ENCODE results near the gene CACNA2D2. TPM values are rescaled to one million over a fixed set of nuclear protein-coding genes. Genes with fewer than 3 reads are reported as not detected.
A peak's percentile ranks its signal among the peaks of the same experiment; 100 is the strongest.

CACNA2D2 gene
- total RNA-seq, 2 experiments from 2014 or later = 0.45 to 0.55 TPM

GRCh38 chr3:50416736-50417636, 86.4 kb downstream of the CACNA2D2 start:
- Mint-ChIP-seq H3K9me3 (no peaks in the 10 kb centered on the region), H3K27ac (no peak overlapping the region), H3K27me3 (no peaks in the 10 kb centered on the region), H3K4me3 (no peak overlapping the region), H3K36me3 (ENCODE audit: low read depth) (no peaks in the 10 kb centered on the region), H3K4me1 (peaks cover 2% of the 10 kb centered on the region)
- CTCF ChIA-PET = no interaction called here
- DNase-seq = no peak
- POLR2A ChIA-PET = no interaction called here

GRCh38 chr3:50415816-50416215, 87.6 kb downstream of the CACNA2D2 start:
- H3K9me3 Mint-ChIP-seq = no peaks in the 10 kb centered on the region
- H3K4me1 Mint-ChIP-seq = peaks cover 2% of the 10 kb centered on the region
- no peaks in the 10 kb centered on the region for H3K27me3 Mint-ChIP-seq
- H3K4me3 Mint-ChIP-seq = no peak overlapping the region
- POLR2A ChIA-PET = no interaction called here
- DNase-seq = no peak
- no peak overlapping the region for H3K27ac Mint-ChIP-seq
- CTCF ChIA-PET = no interaction called here
- H3K36me3 Mint-ChIP-seq (ENCODE audit: low read depth) = no peaks in the 10 kb centered on the region

GRCh38 chr3:50415061-50415460, 88.4 kb downstream of the CACNA2D2 start:
- Mint-ChIP-seq H3K4me3 (no peak overlapping the region), H3K4me1 (peaks cover 2% of the 10 kb centered on the region), H3K27me3 (no peaks in the 10 kb centered on the region), H3K36me3 (ENCODE audit: low read depth) (no peaks in the 10 kb centered on the region), H3K9me3 (no peaks in the 10 kb centered on the region), H3K27ac (no peak overlapping the region)
- POLR2A ChIA-PET = no interaction called here
- CTCF ChIA-PET = no interaction called here
- no peak for DNase-seq

- ChIA-PET POLR2A (no interaction called here), CTCF (no interaction called here)
- Mint-ChIP-seq H3K4me1 (peaks cover 2% of the 10 kb centered on the region), H3K4me3 (no peak overlapping the region), H3K27me3 (no peaks in the 10 kb centered on the region), H3K36me3 (ENCODE audit: low read depth) (no peaks in the 10 kb centered on the region), H3K27ac (no peak overlapping the region), H3K9me3 (no peaks in the 10 kb centered on the region)
- DNase-seq = no peak
Measured at GRCh38 chr3:50414616-50415015, 88.8 kb downstream of the CACNA2D2 start.

- no peak overlapping the region for H3K27ac Mint-ChIP-seq
- no peaks in the 10 kb centered on the region for H3K27me3 Mint-ChIP-seq
- no peaks in the 10 kb centered on the region for H3K36me3 Mint-ChIP-seq (ENCODE audit: low read depth)
- CTCF ChIA-PET = interaction anchor here (0.6 kb wide), 1 partner anchor 147 kb away, joined by 4 read pairs; no protein-coding TSS in a partner anchor
- POLR2A ChIA-PET = no interaction called here
- peaks cover 2% of the 10 kb centered on the region for H3K4me1 Mint-ChIP-seq
- no peaks in the 10 kb centered on the region for H3K9me3 Mint-ChIP-seq
- no peak overlapping the region for H3K4me3 Mint-ChIP-seq
- DNase-seq = no peak
Measured at GRCh38 chr3:50412231-50412754, 91.1 kb downstream of the CACNA2D2 start.

GRCh38 chr3:50411229-50411628, 92.2 kb downstream of the CACNA2D2 start:
- CTCF ChIA-PET = no interaction called here
- POLR2A ChIA-PET = no interaction called here

GRCh38 chr3:50410608-50411139, 92.8 kb downstream of the CACNA2D2 start:
- H3K9me3 Mint-ChIP-seq = no peaks in the 10 kb centered on the region
- no peaks in the 10 kb centered on the region for H3K36me3 Mint-ChIP-seq (ENCODE audit: low read depth)
- no peaks in the 10 kb centered on the region for H3K27me3 Mint-ChIP-seq
- H3K4me3 Mint-ChIP-seq = no peak overlapping the region
- H3K4me1 Mint-ChIP-seq = no peaks in the 10 kb centered on the region
- ChIA-PET POLR2A (no interaction called here), CTCF (no interaction called here)
- no peak for DNase-seq
- no peak overlapping the region for H3K27ac Mint-ChIP-seq

More at GRCh38 chr3:50411229-50411628, 92.2 kb downstream of the CACNA2D2 start:
- peaks cover 2% of the 10 kb centered on the region for H3K4me1 Mint-ChIP-seq
- no peaks in the 10 kb centered on the region for H3K9me3 Mint-ChIP-seq
- H3K4me3 Mint-ChIP-seq = no peak overlapping the region
- H3K27me3 Mint-ChIP-seq = no peaks in the 10 kb centered on the region
- no peak overlapping the region for H3K27ac Mint-ChIP-seq
- DNase-seq = no peak
- H3K36me3 Mint-ChIP-seq (ENCODE audit: low read depth) = no peaks in the 10 kb centered on the region

GRCh38 chr3:50410185-50410584, 93.2 kb downstream of the CACNA2D2 start:
- no peak overlapping the region for H3K27ac Mint-ChIP-seq
- no peak for DNase-seq
- no peaks in the 10 kb centered on the region for H3K9me3 Mint-ChIP-seq
- ChIA-PET POLR2A (no interaction called here), CTCF (no interaction called here)
- no peaks in the 10 kb centered on the region for H3K4me1 Mint-ChIP-seq
- no peaks in the 10 kb centered on the region for H3K27me3 Mint-ChIP-seq
- H3K4me3 Mint-ChIP-seq = no peak overlapping the region
- no peaks in the 10 kb centered on the region for H3K36me3 Mint-ChIP-seq (ENCODE audit: low read depth)

- no peak overlapping the region for H3K4me3 Mint-ChIP-seq
- H3K36me3 Mint-ChIP-seq (ENCODE audit: low read depth) = no peaks in the 10 kb centered on the region
- no peaks in the 10 kb centered on the region for H3K4me1 Mint-ChIP-seq
- DNase-seq = no peak
- ChIA-PET CTCF (no interaction called here), POLR2A (no interaction called here)
- no peak overlapping the region for H3K27ac Mint-ChIP-seq
- H3K9me3 Mint-ChIP-seq = no peaks in the 10 kb centered on the region
- H3K27me3 Mint-ChIP-seq = no peaks in the 10 kb centered on the region
Measured at GRCh38 chr3:50408443-50408944, 94.9 kb downstream of the CACNA2D2 start.

GRCh38 chr3:50406487-50406886, 96.9 kb downstream of the CACNA2D2 start:
- POLR2A ChIA-PET = interaction anchor here (1.9 kb wide), 1 partner anchor 13 kb away, joined by 8 read pairs; no protein-coding TSS in a partner anchor
- CTCF ChIA-PET = interaction anchor here (0.6 kb wide), 1 partner anchor 137 kb away, joined by 4 read pairs; no protein-coding TSS in a partner anchor
- no peak for DNase-seq

GRCh38 chr3:50405249-50405648, 98.2 kb downstream of the CACNA2D2 start:
- peak; percentile 49 for DNase-seq
- Mint-ChIP-seq H3K4me1 (no peaks in the 10 kb centered on the region), H3K36me3 (ENCODE audit: low read depth) (no peaks in the 10 kb centered on the region), H3K9me3 (no peaks in the 10 kb centered on the region), H3K27ac (no peak overlapping the region), H3K4me3 (no peak overlapping the region), H3K27me3 (no peaks in the 10 kb centered on the region)
- POLR2A ChIA-PET = interaction anchor here (1.9 kb wide), 1 partner anchor 12 kb away, joined by 8 read pairs; no protein-coding TSS in a partner anchor
- CTCF ChIA-PET = interaction anchor here (0.7 kb wide), 1 partner anchor 137 kb away, joined by 3 read pairs; no protein-coding TSS in a partner anchor

More at GRCh38 chr3:50406487-50406886, 96.9 kb downstream of the CACNA2D2 start:
- no peaks in the 10 kb centered on the region for H3K4me1 Mint-ChIP-seq
- no peak overlapping the region for H3K27ac Mint-ChIP-seq
- no peaks in the 10 kb centered on the region for H3K9me3 Mint-ChIP-seq
- H3K27me3 Mint-ChIP-seq = no peaks in the 10 kb centered on the region
- no peak overlapping the region for H3K4me3 Mint-ChIP-seq
- no peaks in the 10 kb centered on the region for H3K36me3 Mint-ChIP-seq (ENCODE audit: low read depth)

GRCh38 chr3:50401978-50402595, 101.3 kb downstream of the CACNA2D2 start:
- no peaks in the 10 kb centered on the region for H3K4me1 Mint-ChIP-seq
- no peaks in the 10 kb centered on the region for H3K27me3 Mint-ChIP-seq
- no peaks in the 10 kb centered on the region for H3K36me3 Mint-ChIP-seq (ENCODE audit: low read depth)
- H3K27ac Mint-ChIP-seq = no peak overlapping the region
- H3K4me3 Mint-ChIP-seq = no peak overlapping the region
- POLR2A ChIA-PET = no interaction called here
- CTCF ChIA-PET = no interaction called here
- no peak for DNase-seq
- H3K9me3 Mint-ChIP-seq = no peaks in the 10 kb centered on the region

- Mint-ChIP-seq H3K36me3 (ENCODE audit: low read depth) (no peaks in the 10 kb centered on the region), H3K27me3 (no peaks in the 10 kb centered on the region), H3K27ac (no peak overlapping the region), H3K4me3 (no peak overlapping the region), H3K4me1 (peaks cover 5% of the 10 kb centered on the region), H3K9me3 (no peaks in the 10 kb centered on the region)
- POLR2A ChIA-PET = interaction anchor here (1.1 kb wide), 1 partner anchor 10 kb away, joined by 3 read pairs; no protein-coding TSS in a partner anchor
- no peak for DNase-seq
- CTCF ChIA-PET = interaction anchor here (1.2 kb wide), 1 partner anchor 153 kb away, joined by 3 read pairs; no protein-coding TSS in a partner anchor
Measured at GRCh38 chr3:50396502-50396901, 106.9 kb downstream of the CACNA2D2 start.
